K562 (cell line): Measurements from ENCODE around the gene ETHE1. TPM values are rescaled to one million over a fixed set of nuclear protein-coding genes. Genes with fewer than 3 reads are reported as not detected.

ENCODE experiments used
- ATAC-seq: fragments of 200-7000 bp; cut with Tn5 transposase; 3 replicates; pipeline ENCODE4 v1.9.1; 2020; ENCODE audit warnings: moderate library complexity
- BruUV-seq: library from RNA; stranded (reverse); fragments of 400-500 nt; replicated peaks from 2 replicates; lab custom pipeline; 2021; lab: Mats Ljungman, UMichigan
- CTCF ChIA-PET: fragments of 300-600 bp; formaldehyde crosslinking; extraction: SDS; loops from one replicate; lab custom pipeline; 2021; ENCODE audit warnings: low intra/inter-chr PET ratio; lab: Yijun Ruan, JAX
- POLR2A ChIA-PET: fragments of 300-600, 350-650 bp; sonication (Branson Sonifier 250); formaldehyde crosslinking; extraction: SDS; loops from one replicate; lab custom pipeline; 2021; ENCODE audit warnings: antibody characterized with exemption, inconsistent platforms; lab: Yijun Ruan, JAX
- DNase-seq, 4 experiments: peaks; one replicate each; pipeline versions ENCODE4 v3.0.0 to v3.0.0-alpha.2; 2011 to 2018; ENCODE audit warnings: low spot score in 3 of 4, mixed read lengths in 3 of 4; ENCODE audit errors: extremely low read depth in 1 of 4
- FAIRE-seq: peaks from 2 replicates; lab custom pipeline; 2011; peaks lifted over from hg19 to GRCh38; lab: Jason Lieb, UNC
- H2AFZ ChIP-seq: 2 replicates; pipeline ENCODE4 v1.6.0; 2011; ENCODE audit warnings: low read depth, low read length, control low read depth, inconsistent platforms
- H3K27ac ChIP-seq: fragments of 200-600 bp; 3 replicates; pipeline ENCODE4 v1.8.0; 2011; ENCODE audit warnings: low read depth, mild to moderate bottlenecking, control low read depth, inconsistent platforms, low read length, moderate library complexity, mixed read lengths; ENCODE audit errors: extremely low read depth
- H3K27me3 ChIP-seq, 2 experiments: fragments of 300-600 bp in 1 of 2; 2 replicates in 1 of 2; 3 replicates in 1 of 2; pipeline versions ENCODE4 v1.6.0 to v1.8.0; 2011; ENCODE audit warnings: inconsistent platforms in 2 of 2, low read length in 2 of 2, mild to moderate bottlenecking in 1 of 2, mixed read lengths in 1 of 2, moderate library complexity in 1 of 2; ENCODE audit not compliant: control insufficient read depth in 2 of 2, insufficient read depth in 2 of 2
- H3K36me3 ChIP-seq: fragments of 300-600 bp; 3 replicates; pipeline ENCODE4 v1.8.0; 2011; ENCODE audit warnings: mild to moderate bottlenecking, low read length, inconsistent platforms; ENCODE audit not compliant: control insufficient read depth, insufficient read depth
- H3K4me1 ChIP-seq, 2 experiments: fragments of 200-600 bp in 1 of 2; replicated peaks in 1 of 2; 2 replicates in 1 of 2; 3 replicates in 1 of 2; pipeline versions ENCODE4 v1.5.1 to v1.8.0; 2011; ENCODE audit warnings: inconsistent platforms in 2 of 2, low read length in 2 of 2, mild to moderate bottlenecking in 1 of 2, mixed read lengths in 1 of 2, moderate library complexity in 1 of 2; ENCODE audit not compliant: control insufficient read depth in 2 of 2, insufficient read depth in 2 of 2
- H3K4me2 ChIP-seq: 2 replicates; pipeline ENCODE4 v1.6.1; 2011; ENCODE audit warnings: low read length, control low read depth, inconsistent platforms, mixed read lengths; ENCODE audit not compliant: insufficient read depth
- H3K4me3 ChIP-seq: fragments of 200-600 bp; sonication (generic), shearing (Covaris generic); 2 replicates; pipeline ENCODE4 v1.5.1; 2016; ENCODE audit warnings: control low read depth, inconsistent platforms
- H3K79me2 ChIP-seq: fragments of 200-600 bp; 3 replicates; pipeline ENCODE4 v1.8.0; 2011; ENCODE audit warnings: low read length, inconsistent platforms; ENCODE audit not compliant: control insufficient read depth, insufficient read depth
- H3K9ac ChIP-seq, 2 experiments: 2 replicates each; pipeline versions ENCODE4 v1.6.0 to v1.6.1; 2011; ENCODE audit warnings: low read depth in 2 of 2, low read length in 2 of 2, control low read depth in 1 of 2, inconsistent platforms in 1 of 2, mild to moderate bottlenecking in 1 of 2, mixed read lengths in 1 of 2; ENCODE audit not compliant: insufficient read depth in 1 of 2
- H3K9me1 ChIP-seq: one replicate; pipeline ENCODE4 v1.6.0; 2011; ENCODE audit warnings: inconsistent platforms, mild to moderate bottlenecking, low read length, moderate library complexity; ENCODE audit not compliant: control insufficient read depth, insufficient read depth
- H3K9me3 ChIP-seq: replicated peaks from 2 replicates; pipeline ENCODE4 v1.5.1; 2011; ENCODE audit warnings: low read depth, low read length, inconsistent platforms; ENCODE audit not compliant: control insufficient read depth, insufficient read depth
- H4K20me1 ChIP-seq: replicated peaks from 2 replicates; pipeline ENCODE4 v1.6.1; 2011; ENCODE audit warnings: low read length, inconsistent platforms, mixed read lengths; ENCODE audit not compliant: control insufficient read depth, insufficient read depth
- DPF2 ChIP-seq: fragments of 450-650 bp; IDR thresholded peaks from 2 replicates; pipeline ENCODE4 v1.6.1; 2016
- GTF2F1 ChIP-seq: IDR thresholded peaks from 2 replicates; pipeline ENCODE4 v1.6.1; 2011; ENCODE audit warnings: low read depth, low read length, improper control_type of control experiment
- ILF3 ChIP-seq: fragments of 450-650 bp; IDR thresholded peaks from 2 replicates; pipeline ENCODE4 v1.6.1; 2018; ENCODE audit warnings: antibody characterized with exemption, mild to moderate bottlenecking, moderate library complexity, borderline replicate concordance
- JUND ChIP-seq, 2 experiments: IDR thresholded peaks; 2 replicates in 1 of 2; 3 replicates in 1 of 2; pipeline ENCODE4 v1.6.1; 2011; ENCODE audit warnings: borderline replicate concordance in 2 of 2, low read depth in 2 of 2, low read length in 2 of 2, improper control_type of control experiment in 1 of 2, missing biosample characterization in 1 of 2, missing genetic modification characterization in 1 of 2, missing genetic modification reagents in 1 of 2
- NFIX ChIP-seq: fragments of 250-450 bp; sonication (Bioruptor Pico); IDR thresholded peaks from 2 replicates; pipeline ENCODE4 v1.4.0; 2020; ENCODE audit warnings: low read depth, mild to moderate bottlenecking, moderate library complexity
- SMAD4 ChIP-seq: fragments of 250-450 bp; sonication (Bioruptor Pico); conservative IDR thresholded peaks from 2 replicates; pipeline ENCODE4 v1.8.0; 2021; ENCODE audit warnings: inconsistent platforms, mild to moderate bottlenecking, moderate library complexity
- U2AF2 ChIP-seq: fragments of 200-400 bp; formaldehyde crosslinking; optimal IDR thresholded peaks from 2 replicates; pipeline ENCODE3; 2017; ENCODE audit warnings: low read depth, mild to moderate bottlenecking, low read length
- ZNF3 ChIP-seq: fragments of 250-450 bp; sonication (Bioruptor Pico); IDR thresholded peaks from 2 replicates; pipeline ENCODE4 v1.5.0; 2021; ENCODE audit warnings: mild to moderate bottlenecking, moderate library complexity
- WGBS: fragments of 100-300 bp; shearing (Covaris generic); methylation state at CpG from one replicate; pipeline ENCODE4 v1.1.6; 2016; ENCODE audit warnings: low coverage, mixed read lengths; ENCODE audit not compliant: insufficient coverage; ENCODE audit errors: missing lambda C conversion rate; 5-methylcytosine and 5-hydroxymethylcytosine counted together
- in situ Hi-C: fragments of 300-500 bp; cut with MboI; formaldehyde crosslinking; loops from 4 replicates; pipeline ENCODE4 v1.15.0; 2018; ENCODE audit warnings: inconsistent platforms, mixed read lengths
- intact Hi-C: fragments of 100-400 bp; cut with micrococcal nuclease; formaldehyde crosslinking; loops from 2 replicates; pipeline ENCODE4 v1.14.2; 2022
- polyA plus RNA-seq, 8 experiments: library from polyadenylated mRNA; depleted of rRNA in 4 of 8; stranded (reverse) in 5 of 8; unstranded in 3 of 8; fragments of >200 nt; fragmentation: Nextera tagmentation in 2 of 8; fragmentation: Illumina TruSeq in 1 of 8; extraction: Ambion mirVana in 2 of 8; extraction: Trizol in 1 of 8; gene quantifications; 2 replicates each; pipeline versions ENCODE4 v1.2.1 to v1.2.3, GENCODE V29; 2011 to 2014; ENCODE audit warnings: inconsistent platforms in 1 of 8, missing spikeins in 1 of 8
- total RNA-seq, 7 experiments: library from RNA; depleted of rRNA in 6 of 7; stranded (reverse); fragments of >200 nt in 6 of 7; fragmentation: Illumina TruSeq in 2 of 7; extraction: Trizol in 2 of 7; gene quantifications; 2 replicates each; pipeline versions ENCODE4 v1.2.1 to v1.2.3, GENCODE V29; 2011 to 2021; ENCODE audit warnings: low replicate concordance in 1 of 7
- TF ChIP-seq, protein P1 (sequence below): fragments of 250-450 bp; sonication (Bioruptor Pico); IDR thresholded peaks from 2 replicates; pipeline ENCODE4 v1.5.0; 2022; ENCODE audit warnings: mild to moderate bottlenecking
- TF ChIP-seq, protein P2 (sequence below): fragments of 250-450 bp; sonication (Bioruptor Pico); IDR thresholded peaks from 2 replicates; pipeline ENCODE4 v1.8.0; 2021; ENCODE audit warnings: moderate library complexity, mild to moderate bottlenecking, inconsistent platforms

Gene ETHE1
- total and polyA plus RNA-seq, 9 of the 15 experiments (the other 6 are each of a cell fraction or from before 2014, with no cell fraction given), result 2.9 to 21.0 (median 10.2) TPM

DNA sequence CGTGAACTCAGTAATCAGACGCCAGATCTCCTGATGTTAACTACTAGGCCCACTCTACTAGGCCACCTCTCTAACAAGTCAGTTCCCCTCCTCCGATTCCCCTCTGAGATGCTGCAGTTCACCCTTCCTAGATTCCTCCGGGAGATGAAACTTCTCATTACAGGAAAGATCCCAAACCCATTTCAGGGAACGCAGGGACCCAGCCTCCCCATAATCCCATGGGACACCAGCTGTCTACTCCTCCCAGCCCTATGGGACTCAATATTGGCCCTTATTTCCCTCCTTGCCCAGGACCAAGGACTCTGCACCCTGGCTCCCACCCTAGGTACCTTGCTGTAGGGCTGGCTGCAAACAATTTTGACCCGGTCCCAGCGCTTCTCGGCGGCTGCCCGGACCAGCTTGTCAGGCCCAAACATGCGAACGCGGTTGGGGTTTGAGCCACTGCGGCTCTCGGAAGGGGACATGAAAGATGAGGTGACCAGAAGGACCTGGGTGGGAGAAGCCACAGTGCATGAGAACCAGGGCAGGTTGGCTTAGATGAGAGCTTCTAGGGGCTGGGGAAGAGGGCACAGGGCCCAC, 27.4 kb upstream of the ETHE1 start:
- Histone ChIP-seq H3K79me2 (no peaks in the 10 kb centered on the region), H3K27me3 (no peaks in the 10 kb centered on the region), H3K27ac (no peak overlapping the region), H2AFZ (no peak overlapping the region), H3K36me3 (peaks cover 59% of the 10 kb centered on the region; the same call in 2 of the 3 replicates), H3K9me1 (no peaks in the 10 kb centered on the region), H3K4me1 (peaks cover 0 to 8% of the 10 kb centered on the region in 2 experiments; a peak in 1 of 5 replicates), H3K9ac (no peak overlapping the region), H3K4me2 (no peak overlapping the region), H3K4me3 (no peak overlapping the region), H4K20me1 (no peaks in the 10 kb centered on the region), H3K9me3 (no peaks in the 10 kb centered on the region)
- TF ChIP-seq JUND (IDR thresholded peaks at IDR 0.05; ENCODE audit: borderline replicate concordance, low read depth, low read length) (no peak), JUND (tag; IDR thresholded peaks at IDR 0.05; ENCODE audit: borderline replicate concordance, low read depth, low read length) (no peak), U2AF2 (no peak), SMAD4 (CRISPR knock-in tag) (no peak), ILF3 (no peak), GTF2F1 (no peak), NFIX (CRISPR knock-in tag) (no peak), DPF2 (no peak), ZNF3 (no peak)
- TF ChIP-seq, protein P1, sequence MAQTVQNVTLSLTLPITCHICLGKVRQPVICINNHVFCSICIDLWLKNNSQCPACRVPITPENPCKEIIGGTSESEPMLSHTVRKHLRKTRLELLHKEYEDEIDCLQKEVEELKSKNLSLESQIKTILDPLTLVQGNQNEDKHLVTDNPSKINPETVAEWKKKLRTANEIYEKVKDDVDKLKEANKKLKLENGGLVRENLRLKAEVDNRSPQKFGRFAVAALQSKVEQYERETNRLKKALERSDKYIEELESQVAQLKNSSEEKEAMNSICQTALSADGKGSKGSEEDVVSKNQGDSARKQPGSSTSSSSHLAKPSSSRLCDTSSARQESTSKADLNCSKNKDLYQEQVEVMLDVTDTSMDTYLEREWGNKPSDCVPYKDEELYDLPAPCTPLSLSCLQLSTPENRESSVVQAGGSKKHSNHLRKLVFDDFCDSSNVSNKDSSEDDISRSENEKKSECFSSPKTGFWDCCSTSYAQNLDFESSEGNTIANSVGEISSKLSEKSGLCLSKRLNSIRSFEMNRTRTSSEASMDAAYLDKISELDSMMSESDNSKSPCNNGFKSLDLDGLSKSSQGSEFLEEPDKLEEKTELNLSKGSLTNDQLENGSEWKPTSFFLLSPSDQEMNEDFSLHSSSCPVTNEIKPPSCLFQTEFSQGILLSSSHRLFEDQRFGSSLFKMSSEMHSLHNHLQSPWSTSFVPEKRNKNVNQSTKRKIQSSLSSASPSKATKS (CRISPR knock-in tag), result no peak
- TF ChIP-seq, protein P2, sequence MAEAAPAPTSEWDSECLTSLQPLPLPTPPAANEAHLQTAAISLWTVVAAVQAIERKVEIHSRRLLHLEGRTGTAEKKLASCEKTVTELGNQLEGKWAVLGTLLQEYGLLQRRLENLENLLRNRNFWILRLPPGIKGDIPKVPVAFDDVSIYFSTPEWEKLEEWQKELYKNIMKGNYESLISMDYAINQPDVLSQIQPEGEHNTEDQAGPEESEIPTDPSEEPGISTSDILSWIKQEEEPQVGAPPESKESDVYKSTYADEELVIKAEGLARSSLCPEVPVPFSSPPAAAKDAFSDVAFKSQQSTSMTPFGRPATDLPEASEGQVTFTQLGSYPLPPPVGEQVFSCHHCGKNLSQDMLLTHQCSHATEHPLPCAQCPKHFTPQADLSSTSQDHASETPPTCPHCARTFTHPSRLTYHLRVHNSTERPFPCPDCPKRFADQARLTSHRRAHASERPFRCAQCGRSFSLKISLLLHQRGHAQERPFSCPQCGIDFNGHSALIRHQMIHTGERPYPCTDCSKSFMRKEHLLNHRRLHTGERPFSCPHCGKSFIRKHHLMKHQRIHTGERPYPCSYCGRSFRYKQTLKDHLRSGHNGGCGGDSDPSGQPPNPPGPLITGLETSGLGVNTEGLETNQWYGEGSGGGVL (CRISPR knock-in tag), result no peak
- POLR2A ChIA-PET, result interaction anchor here (0.6 to 1.5 kb wide), 4 partner anchors 9 to 98 kb away, joined by 3 to 6 read pairs (median 5); no protein-coding TSS in a partner anchor
- FAIRE-seq (no peak), DNase-seq (no peak), ATAC-seq (no peak)
- no TSS peak for BruUV-seq
- intact Hi-C loops (loop anchor here (10.0 kb wide), 1 partner anchor 70 kb away; no protein-coding TSS in a partner anchor), in situ Hi-C loops (no loop called here)
- WGBS, result 82% methylated on average over 15 of the region's 15 CpGs
- CTCF ChIA-PET, result interaction anchor here (1.4 to 1.8 kb wide), 2 partner anchors 70 to 98 kb away, joined by 4 to 7 read pairs; no protein-coding TSS in a partner anchor
